Panc1 (cell line): ENCODE data around the gene APAF1. TPM values are rescaled to one million over a fixed set of nuclear protein-coding genes. Genes with fewer than 3 reads are reported as not detected.

Source experiments
- ATAC-seq: fragments of 200-7000 bp; cut with Tn5 transposase; 2 replicates; pipeline ENCODE4 v1.9.1; 2020; ENCODE audit warnings: mild to moderate bottlenecking, moderate library complexity
- BruUV-seq: library from RNA; stranded (reverse); fragments of 400-500 nt; replicated peaks from 2 replicates; lab custom pipeline; 2021; lab: Mats Ljungman, UMichigan
- CTCF ChIA-PET: fragments of 300-600 bp; sonication (Branson Sonifier 250); formaldehyde crosslinking; loops from one replicate; lab custom pipeline; 2022; ENCODE audit warnings: antibody characterized with exemption; lab: Charles Lee
- POLR2A ChIA-PET: fragments of 300-600 bp; sonication (Branson Sonifier 250); formaldehyde crosslinking; loops from one replicate; lab custom pipeline; 2022; ENCODE audit warnings: antibody characterized with exemption; lab: Charles Lee
- DNase-seq: peaks from one replicate; pipeline ENCODE4 v3.0.0-alpha.2; 2010; ENCODE audit warnings: low read depth, low spot score
- H3K27ac ChIP-seq: 2 replicates; pipeline ENCODE4 v1.5.1; 2011; ENCODE audit warnings: mild to moderate bottlenecking, low read length, inconsistent platforms
- H3K27me3 ChIP-seq: fragments of 200-500 bp; sonication (Bioruptor generic); 2 replicates; pipeline ENCODE4 v1.6.0; 2014; ENCODE audit warnings: low read length, inconsistent platforms; ENCODE audit not compliant: control insufficient read depth, insufficient read depth
- H3K36me3 ChIP-seq: fragments of 200-500 bp; sonication (Bioruptor generic); 2 replicates; pipeline ENCODE4 v1.5.1; 2014; ENCODE audit warnings: inconsistent platforms, mild to moderate bottlenecking, low read length, moderate library complexity; ENCODE audit not compliant: control insufficient read depth, insufficient read depth
- H3K4me1 ChIP-seq: 2 replicates; pipeline ENCODE4 v1.5.1; 2011; ENCODE audit warnings: inconsistent platforms, mild to moderate bottlenecking, low read length, moderate library complexity; ENCODE audit not compliant: control insufficient read depth, insufficient read depth
- H3K4me3 ChIP-seq, 2 experiments: 2 replicates each; pipeline ENCODE4 v1.5.1; 2011 to 2012; ENCODE audit warnings: low read depth in 2 of 2, low read length in 2 of 2, mild to moderate bottlenecking in 2 of 2, inconsistent platforms in 1 of 2, moderate library complexity in 1 of 2
- H3K9me3 ChIP-seq: fragments of 200-500 bp; sonication (Bioruptor generic); 2 replicates; pipeline ENCODE4 v1.5.1; 2014; ENCODE audit warnings: low read depth, mild to moderate bottlenecking, inconsistent platforms, low read length, moderate library complexity; ENCODE audit not compliant: control insufficient read depth, insufficient read depth
- POLR2AphosphoS5 ChIP-seq: IDR thresholded peaks from 2 replicates; pipeline ENCODE4 v1.6.1; 2012; ENCODE audit warnings: mild to moderate bottlenecking, low read depth, low read length, moderate library complexity
- SIN3A ChIP-seq: IDR thresholded peaks from 2 replicates; pipeline ENCODE4 v1.6.1; 2012; ENCODE audit warnings: low read depth, mild to moderate bottlenecking, low read length, moderate library complexity, borderline replicate concordance; ENCODE audit not compliant: insufficient read depth
- TCF7L2 ChIP-seq: IDR thresholded peaks from 2 replicates; pipeline ENCODE4 v1.6.1; 2011; ENCODE audit warnings: mild to moderate bottlenecking, low read depth, low read length, inconsistent platforms
- in situ Hi-C: cut with HindIII; loops from 2 replicates; pipeline ENCODE4 v1.10.0; 2016; ENCODE audit warnings: low sequenced_read_pairs, low pct_unique_long_range_greater_than_20kb
- intact Hi-C: fragments of 100-400 bp; cut with micrococcal nuclease; formaldehyde crosslinking; loops from one replicate; pipeline ENCODE4 v1.10.0; 2022; ENCODE audit not compliant: unreplicated experiment
- total RNA-seq: library from RNA; stranded (reverse); gene quantifications from one replicate; pipeline ENCODE4 v1.2.1, GENCODE V29; 2021; ENCODE audit not compliant: unreplicated experiment
- TF ChIP-seq, protein P1 (sequence below), 2 experiments: IDR thresholded peaks; 2 replicates each; pipeline ENCODE4 v1.6.1; 2011 to 2012; ENCODE audit warnings: low read depth in 2 of 2, control low read depth in 1 of 2, low read length in 1 of 2, mild to moderate bottlenecking in 1 of 2, moderate library complexity in 1 of 2; ENCODE audit not compliant: insufficient read depth in 1 of 2
- TF ChIP-seq, protein P2 (sequence below): fragments of 450-650 bp; IDR thresholded peaks from 2 replicates; pipeline ENCODE4 v1.5.1; 2017; ENCODE audit warnings: mild to moderate bottlenecking

The APAF1 gene
- total RNA-seq, 1 experiment from 2014 or later, result 15.6 TPM

DNA sequence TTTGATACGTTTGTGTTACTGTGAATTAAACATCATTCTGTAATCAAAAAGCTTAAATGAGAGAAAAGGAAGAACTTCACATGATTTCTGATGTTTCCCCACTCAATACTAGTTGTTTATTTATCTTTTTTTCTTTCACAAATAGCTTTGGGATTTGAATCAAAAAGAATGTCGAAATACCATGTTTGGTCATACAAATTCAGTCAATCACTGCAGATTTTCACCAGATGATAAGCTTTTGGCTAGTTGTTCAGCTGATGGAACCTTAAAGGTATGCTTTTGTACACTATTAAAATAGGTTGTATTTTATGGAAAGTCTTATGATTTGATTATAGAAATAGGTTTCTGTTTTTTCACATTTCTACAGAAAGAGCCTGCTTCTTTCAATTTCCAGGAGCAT lies 41.5 kb downstream of the APAF1 start:
- intact Hi-C loops, result no loop called here
- CTCF ChIA-PET, result no interaction called here
- BruUV-seq, result no TSS peak

DNA sequence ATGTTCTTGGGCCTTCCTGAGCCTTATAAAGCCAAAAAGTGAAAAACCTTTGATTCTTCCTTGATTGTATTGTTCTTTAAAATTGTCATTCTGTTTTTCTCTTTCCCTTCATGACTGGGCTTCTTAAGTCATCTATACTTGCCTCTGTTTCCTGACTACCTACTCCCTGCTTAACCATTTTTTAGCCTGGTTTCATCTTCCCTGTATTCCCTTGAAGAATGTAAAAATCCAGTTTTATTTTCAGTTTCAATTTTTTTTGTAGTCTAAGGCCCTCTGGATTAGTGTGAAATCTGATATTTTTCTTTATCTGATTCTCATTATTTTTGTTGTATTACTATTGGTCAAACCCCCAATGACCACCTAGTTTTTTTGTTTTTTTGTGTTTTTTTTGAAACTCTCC lies 46.3 kb downstream of the APAF1 start:
- no peaks in the 10 kb centered on the region for H3K9me3 ChIP-seq
- ATAC-seq (no peak), DNase-seq (no peak)
- TF ChIP-seq POLR2AphosphoS5 (no peak), SIN3A (no peak), TCF7L2 (no peak)
- TF ChIP-seq, protein P1, sequence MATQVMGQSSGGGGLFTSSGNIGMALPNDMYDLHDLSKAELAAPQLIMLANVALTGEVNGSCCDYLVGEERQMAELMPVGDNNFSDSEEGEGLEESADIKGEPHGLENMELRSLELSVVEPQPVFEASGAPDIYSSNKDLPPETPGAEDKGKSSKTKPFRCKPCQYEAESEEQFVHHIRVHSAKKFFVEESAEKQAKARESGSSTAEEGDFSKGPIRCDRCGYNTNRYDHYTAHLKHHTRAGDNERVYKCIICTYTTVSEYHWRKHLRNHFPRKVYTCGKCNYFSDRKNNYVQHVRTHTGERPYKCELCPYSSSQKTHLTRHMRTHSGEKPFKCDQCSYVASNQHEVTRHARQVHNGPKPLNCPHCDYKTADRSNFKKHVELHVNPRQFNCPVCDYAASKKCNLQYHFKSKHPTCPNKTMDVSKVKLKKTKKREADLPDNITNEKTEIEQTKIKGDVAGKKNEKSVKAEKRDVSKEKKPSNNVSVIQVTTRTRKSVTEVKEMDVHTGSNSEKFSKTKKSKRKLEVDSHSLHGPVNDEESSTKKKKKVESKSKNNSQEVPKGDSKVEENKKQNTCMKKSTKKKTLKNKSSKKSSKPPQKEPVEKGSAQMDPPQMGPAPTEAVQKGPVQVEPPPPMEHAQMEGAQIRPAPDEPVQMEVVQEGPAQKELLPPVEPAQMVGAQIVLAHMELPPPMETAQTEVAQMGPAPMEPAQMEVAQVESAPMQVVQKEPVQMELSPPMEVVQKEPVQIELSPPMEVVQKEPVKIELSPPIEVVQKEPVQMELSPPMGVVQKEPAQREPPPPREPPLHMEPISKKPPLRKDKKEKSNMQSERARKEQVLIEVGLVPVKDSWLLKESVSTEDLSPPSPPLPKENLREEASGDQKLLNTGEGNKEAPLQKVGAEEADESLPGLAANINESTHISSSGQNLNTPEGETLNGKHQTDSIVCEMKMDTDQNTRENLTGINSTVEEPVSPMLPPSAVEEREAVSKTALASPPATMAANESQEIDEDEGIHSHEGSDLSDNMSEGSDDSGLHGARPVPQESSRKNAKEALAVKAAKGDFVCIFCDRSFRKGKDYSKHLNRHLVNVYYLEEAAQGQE (IDR thresholded peaks at IDR 0.05; ENCODE audit: insufficient read depth in 1 of 2, low read depth in 2 of 2, low read length in 1 of 2), result no peak
- TF ChIP-seq, protein P2, sequence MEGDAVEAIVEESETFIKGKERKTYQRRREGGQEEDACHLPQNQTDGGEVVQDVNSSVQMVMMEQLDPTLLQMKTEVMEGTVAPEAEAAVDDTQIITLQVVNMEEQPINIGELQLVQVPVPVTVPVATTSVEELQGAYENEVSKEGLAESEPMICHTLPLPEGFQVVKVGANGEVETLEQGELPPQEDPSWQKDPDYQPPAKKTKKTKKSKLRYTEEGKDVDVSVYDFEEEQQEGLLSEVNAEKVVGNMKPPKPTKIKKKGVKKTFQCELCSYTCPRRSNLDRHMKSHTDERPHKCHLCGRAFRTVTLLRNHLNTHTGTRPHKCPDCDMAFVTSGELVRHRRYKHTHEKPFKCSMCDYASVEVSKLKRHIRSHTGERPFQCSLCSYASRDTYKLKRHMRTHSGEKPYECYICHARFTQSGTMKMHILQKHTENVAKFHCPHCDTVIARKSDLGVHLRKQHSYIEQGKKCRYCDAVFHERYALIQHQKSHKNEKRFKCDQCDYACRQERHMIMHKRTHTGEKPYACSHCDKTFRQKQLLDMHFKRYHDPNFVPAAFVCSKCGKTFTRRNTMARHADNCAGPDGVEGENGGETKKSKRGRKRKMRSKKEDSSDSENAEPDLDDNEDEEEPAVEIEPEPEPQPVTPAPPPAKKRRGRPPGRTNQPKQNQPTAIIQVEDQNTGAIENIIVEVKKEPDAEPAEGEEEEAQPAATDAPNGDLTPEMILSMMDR, result no peak
- H3K4me3 ChIP-seq, result no peak overlapping the region
- H3K4me1 ChIP-seq, result no peaks in the 10 kb centered on the region
- H3K27me3 ChIP-seq, result no peaks in the 10 kb centered on the region
- intact Hi-C loops, result no loop called here
- H3K27ac ChIP-seq, result no peak overlapping the region
- no TSS peak for BruUV-seq
- peaks cover 2% of the 10 kb centered on the region; the same call in 1 of the 2 replicates for H3K36me3 ChIP-seq
- ChIA-PET POLR2A (no interaction called here), CTCF (no interaction called here)
- in situ Hi-C loops, result no loop called here

More for the DNA sequence above, 41.5 kb downstream of the APAF1 start:
- TF ChIP-seq, protein P2, result no peak
- TF ChIP-seq, protein P1 (IDR thresholded peaks at IDR 0.05; ENCODE audit: insufficient read depth in 1 of 2, low read depth in 2 of 2, low read length in 1 of 2), result no peak
- no peak for TF ChIP-seq TCF7L2
- H3K9me3 ChIP-seq, result no peaks in the 10 kb centered on the region
- in situ Hi-C loops, result no loop called here
- H3K27me3 ChIP-seq, result no peaks in the 10 kb centered on the region
- no peak overlapping the region for H3K27ac ChIP-seq
- POLR2A ChIA-PET, result no interaction called here
- peaks cover 16% of the 10 kb centered on the region for H3K36me3 ChIP-seq
- no peaks in the 10 kb centered on the region for H3K4me1 ChIP-seq
- ATAC-seq (no peak), DNase-seq (no peak)
- no peak overlapping the region for H3K4me3 ChIP-seq
